B cell (primary cell): ENCODE measurements around the gene LRRC42. TPM values are rescaled to one million over a fixed set of nuclear protein-coding genes. Genes with fewer than 3 reads are reported as not detected.

Source experiments
- ATAC-seq: fragments of 200-7000 bp; cut with Tn5 transposase; one replicate; pipeline ENCODE4 v1.10.0; 2021; ENCODE audit warnings: low read depth, mild to moderate bottlenecking, moderate number of reproducible peaks, moderate library complexity
- CTCF ChIA-PET: fragments of 350-600 bp; sonication (Branson Sonifier 250); formaldehyde crosslinking; loops from one replicate; lab custom pipeline; 2021; ENCODE audit warnings: antibody characterized with exemption, inconsistent platforms; lab: Charles Lee
- POLR2A ChIA-PET: fragments of 350-600 bp; sonication (Branson Sonifier 250); formaldehyde crosslinking; loops from one replicate; lab custom pipeline; 2021; ENCODE audit warnings: antibody characterized with exemption; lab: Charles Lee
- DNase-seq: peaks from one replicate; pipeline ENCODE4 v3.0.0; 2013
- H2AFZ ChIP-seq: 2 replicates; pipeline ENCODE4 v1.6.1; 2012; ENCODE audit warnings: mild to moderate bottlenecking, low read depth, low read length; ENCODE audit not compliant: insufficient read depth, poor library complexity, severe bottlenecking
- H3K27ac ChIP-seq, 2 donors: 1 replicate in 1 of 2; 2 replicates in 1 of 2; pipeline ENCODE4 v1.5.1; 2012 to 2013; ENCODE audit warnings: low read length in 2 of 2, mild to moderate bottlenecking in 2 of 2, moderate library complexity in 1 of 2
- H3K27me3 ChIP-seq, 4 experiments: fragments of 200-600 bp in 1 of 4; sonication (generic) in 1 of 4; replicated peaks in 1 of 4; 1 replicate in 2 of 4; 2 replicates in 2 of 4; pipeline versions ENCODE4 v1.6.1 to v1.7.0; 2013 to 2016; ENCODE audit warnings: low read length in 3 of 4, mild to moderate bottlenecking in 2 of 4, mixed read lengths in 1 of 4, moderate library complexity in 1 of 4; ENCODE audit not compliant: insufficient read depth in 4 of 4, control insufficient read depth in 3 of 4; ENCODE audit errors: control extremely low read depth in 1 of 4
- H3K36me3 ChIP-seq, 2 experiments: replicated peaks in 1 of 2; 1 replicate in 1 of 2; 2 replicates in 1 of 2; pipeline versions ENCODE4 v1.6.1 to v1.7.1; 2013; ENCODE audit warnings: low read length in 1 of 2; ENCODE audit not compliant: insufficient read depth in 2 of 2, control insufficient read depth in 1 of 2; ENCODE audit errors: control extremely low read depth in 1 of 2, extremely low read depth in 1 of 2
- H3K4me1 ChIP-seq, 2 donors: fragments of 200-600 bp in 1 of 2; sonication (generic) in 1 of 2; 1 replicate in 1 of 2; 2 replicates in 1 of 2; pipeline versions ENCODE4 v1.5.1 to v1.6.1; 2013 to 2017; ENCODE audit warnings: low read length in 2 of 2; ENCODE audit not compliant: control insufficient read depth in 2 of 2, insufficient read depth in 2 of 2
- H3K4me2 ChIP-seq: replicated peaks from 2 replicates; pipeline ENCODE3; 2012; ENCODE audit warnings: mild to moderate bottlenecking, low read depth, low read length; ENCODE audit not compliant: poor library complexity, severe bottlenecking
- H3K4me3 ChIP-seq, 5 experiments: fragments of 200-600 bp in 1 of 5; sonication (generic) in 1 of 5; 1 replicate in 3 of 5; 2 replicates in 2 of 5; pipeline versions ENCODE4 v1.5.1 to v1.7.0; 2011 to 2016; ENCODE audit warnings: low read length in 4 of 5, mild to moderate bottlenecking in 4 of 5, low read depth in 2 of 5, control low read depth in 1 of 5, moderate library complexity in 1 of 5; ENCODE audit not compliant: insufficient read depth in 1 of 5; ENCODE audit errors: control extremely low read depth in 1 of 5, extremely low read depth in 1 of 5
- H3K79me2 ChIP-seq: fragments of 200-600 bp; sonication (generic); one replicate; pipeline ENCODE4 v1.6.0; 2016; ENCODE audit warnings: low read length; ENCODE audit not compliant: control insufficient read depth, insufficient read depth
- H3K9ac ChIP-seq: fragments of 200-600 bp; sonication (generic); 2 replicates; pipeline ENCODE4 v1.6.1; 2017; ENCODE audit warnings: mild to moderate bottlenecking, low read length, moderate library complexity
- H3K9me3 ChIP-seq, 3 donors: one replicate each; pipeline versions ENCODE4 v1.6.1 to v1.7.1; 2013; ENCODE audit warnings: low read length in 2 of 3; ENCODE audit not compliant: control insufficient read depth in 2 of 3, insufficient read depth in 1 of 3; ENCODE audit errors: control extremely low read depth in 1 of 3
- H4K20me1 ChIP-seq: 2 replicates; pipeline ENCODE4 v1.6.0; 2012; ENCODE audit warnings: mild to moderate bottlenecking, low read length; ENCODE audit not compliant: insufficient read depth, control insufficient read depth, poor library complexity, severe bottlenecking
- H3K27ac Mint-ChIP-seq: one replicate; pipeline ENCODE4 v1.8.0; 2021; ENCODE audit warnings: mixed read lengths
- H3K27me3 Mint-ChIP-seq: one replicate; pipeline ENCODE4 v1.8.0; 2021; ENCODE audit warnings: mixed read lengths
- H3K4me1 Mint-ChIP-seq: one replicate; pipeline ENCODE4 v1.8.0; 2021; ENCODE audit warnings: mixed read lengths
- H3K4me3 Mint-ChIP-seq: one replicate; pipeline ENCODE4 v1.8.0; 2021; ENCODE audit warnings: mixed read lengths
- H3K9me3 Mint-ChIP-seq: one replicate; pipeline ENCODE4 v1.8.0; 2022; ENCODE audit warnings: mixed read lengths; ENCODE audit not compliant: insufficient read depth
- CTCF ChIP-seq: fragments of 200-600 bp; IDR thresholded peaks from one replicate; pipeline ENCODE4 v1.8.0; 2022; ENCODE audit warnings: antibody characterized with exemption, mild to moderate bottlenecking
- EZH2 ChIP-seq: IDR thresholded peaks from 2 replicates; pipeline ENCODE4 v1.6.1; 2012; ENCODE audit warnings: borderline replicate concordance, low read depth, mild to moderate bottlenecking, moderate library complexity, low read length; ENCODE audit not compliant: insufficient read depth, poor library complexity, severe bottlenecking
- WGBS: methylation state at CpG from one replicate; pipeline ENCODE4 v1.1.5; 2013; ENCODE audit warnings: missing lambda C conversion rate; ENCODE audit not compliant: insufficient coverage; 5-methylcytosine and 5-hydroxymethylcytosine counted together
- intact Hi-C: fragments of 100-400 bp; cut with micrococcal nuclease; formaldehyde crosslinking; loops from one replicate; pipeline ENCODE4 v1.10.0; 2022
- polyA plus RNA-seq: library from polyadenylated mRNA; depleted of rRNA; stranded (reverse); fragments of >200 nt; gene quantifications from 2 replicates; pipeline ENCODE4 v1.2.3, GENCODE V29; 2012
- total RNA-seq, 2 donors: library from RNA; stranded (reverse); fragments of 120-200 nt in 1 of 2; gene quantifications; 1 replicate in 1 of 2; 2 replicates in 1 of 2; pipeline versions ENCODE4 v1.2.3 to v1.2.4, GENCODE V29; 2013 to 2022

The LRRC42 gene
- total and polyA plus RNA-seq, 2 donors (not counting 1 experiment from before 2014, with no cell fraction given), result 4.7 to 10.3 TPM

DNA sequence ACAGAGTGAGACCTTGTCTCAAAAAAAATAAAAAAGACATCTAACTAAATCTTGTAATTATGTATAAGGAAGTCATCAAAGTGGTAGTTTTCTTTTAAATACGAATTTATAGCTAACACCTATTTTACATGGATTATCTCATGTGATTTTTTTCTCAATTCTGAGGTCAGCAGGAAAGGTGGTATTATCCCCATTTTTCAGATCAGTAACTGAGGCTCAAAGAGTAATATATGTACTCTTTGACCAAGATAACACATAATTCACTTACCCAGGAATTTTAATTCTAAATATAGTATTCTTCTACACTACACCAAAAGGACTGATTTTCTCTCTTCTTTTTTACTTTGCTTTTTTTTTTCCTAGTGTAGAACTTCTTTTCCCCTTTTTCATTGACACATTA, 9.7 kb upstream of the LRRC42 start:
- Histone ChIP-seq H4K20me1 (no peaks in the 10 kb centered on the region), H3K4me2 (no peak overlapping the region), H3K4me1 (no peaks in the 10 kb centered on the region), H3K79me2 (no peaks in the 10 kb centered on the region), H3K9me3 (peaks cover 3 to 17% (median 7%) of the 10 kb centered on the region in 3 donors), H3K4me3 (no peak overlapping the region), H3K27me3 (no peaks in the 10 kb centered on the region), H3K27ac (no peak overlapping the region), H3K9ac (no peak overlapping the region), H3K36me3 (peaks cover 3 to 13% of the 10 kb centered on the region in 2 experiments), H2AFZ (no peak overlapping the region)
- intact Hi-C loops, result no loop called here
- Mint-ChIP-seq H3K27me3 (no peaks in the 10 kb centered on the region), H3K4me1 (peaks cover 4% of the 10 kb centered on the region), H3K4me3 (no peak overlapping the region), H3K27ac (no peak overlapping the region), H3K9me3 (no peaks in the 10 kb centered on the region)
- CTCF ChIA-PET, result no interaction called here
- POLR2A ChIA-PET, result no interaction called here
- WGBS, result no CpG with 5 or more reads among the region's 1 CpG
- TF ChIP-seq CTCF, result no peak
- TF ChIP-seq EZH2, result no peak
- no peak for ATAC-seq
- DNase-seq, result no peak

DNA sequence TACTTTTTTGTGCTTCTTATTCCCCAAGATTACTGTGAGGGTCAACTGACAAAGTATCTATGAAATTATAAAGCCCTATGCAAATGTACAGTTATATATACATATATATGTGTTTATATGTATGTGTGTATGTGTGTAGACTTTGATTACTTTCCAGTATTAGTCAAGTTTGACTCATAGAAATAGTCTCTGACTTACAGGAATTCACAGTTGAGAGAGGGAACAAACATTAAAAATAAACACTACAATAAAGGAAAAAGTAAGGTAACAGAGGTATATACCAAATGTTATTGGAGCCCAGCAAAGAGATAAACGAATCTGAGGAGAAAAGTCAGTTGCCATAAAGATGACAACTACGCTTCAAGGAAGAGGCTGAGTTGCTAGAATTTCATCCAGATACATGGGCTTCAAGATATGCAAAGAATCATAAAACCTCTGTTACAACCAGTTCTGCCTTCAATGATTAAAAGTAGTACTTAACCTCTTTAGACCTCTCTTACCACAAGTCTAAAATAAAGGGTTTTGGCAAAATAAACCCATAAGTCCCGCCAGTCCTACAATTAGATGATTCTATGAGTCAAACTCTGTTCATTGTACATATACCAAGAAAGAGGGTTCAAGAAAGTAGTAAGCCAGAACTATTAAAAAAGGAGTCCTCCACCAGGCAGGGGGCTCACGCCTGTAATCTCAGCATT, 7.9 kb upstream of the LRRC42 start:
- Histone ChIP-seq H3K4me2 (no peak overlapping the region), H3K9me3 (peaks cover 3 to 7% (median 7%) of the 10 kb centered on the region in 3 donors), H3K4me1 (no peaks in the 10 kb centered on the region), H3K4me3 (no peak overlapping the region), H3K79me2 (peaks cover 13% of the 10 kb centered on the region), H2AFZ (no peak overlapping the region), H3K36me3 (peaks cover 3 to 13% of the 10 kb centered on the region in 2 experiments), H4K20me1 (no peaks in the 10 kb centered on the region), H3K27me3 (no peaks in the 10 kb centered on the region), H3K27ac (no peak overlapping the region), H3K9ac (no peak overlapping the region)
- Mint-ChIP-seq H3K9me3 (no peaks in the 10 kb centered on the region), H3K4me1 (peaks cover 8% of the 10 kb centered on the region), H3K4me3 (no peak overlapping the region), H3K27ac (no peak overlapping the region), H3K27me3 (no peaks in the 10 kb centered on the region)
- no CpG with 5 or more reads among the region's 4 CpGs for WGBS
- ATAC-seq (no peak), DNase-seq (no peak)
- ChIA-PET CTCF (no interaction called here), POLR2A (no interaction called here)
- intact Hi-C loops, result no loop called here
- TF ChIP-seq CTCF (no peak), EZH2 (no peak)
